K562 (cell line): ENCODE measurements around the gene DNAAF2. TPM values are rescaled to one million over a fixed set of nuclear protein-coding genes. Genes with fewer than 3 reads are reported as not detected.

Experiments used
- CAMTA2 ChIP-seq: fragments of 250-450 bp; sonication (Bioruptor Pico); conservative IDR thresholded peaks from 2 replicates; pipeline ENCODE4 v1.5.1; 2022
- CCNT2 ChIP-seq: IDR thresholded peaks from 2 replicates; pipeline ENCODE4 v1.6.1; 2011; ENCODE audit warnings: borderline replicate concordance, low read depth, mild to moderate bottlenecking, moderate library complexity, mixed read lengths, low read length; ENCODE audit not compliant: insufficient read length; ENCODE audit errors: extremely low read depth
- FOXJ2 ChIP-seq: fragments of 200-800 bp; sonication (Bioruptor generic); IDR thresholded peaks from 2 replicates; pipeline ENCODE4 v1.6.1; 2016; ENCODE audit warnings: missing genetic modification characterization, missing compliant biosample characterization
- GATA2 ChIP-seq: sonication (generic); formaldehyde crosslinking; IDR thresholded peaks from 2 replicates; pipeline ENCODE4 v1.4.0; 2020; ENCODE audit warnings: mild to moderate bottlenecking, missing genetic modification reagents
- HIVEP1 ChIP-seq: fragments of 250-450 bp; sonication (Bioruptor Pico); IDR thresholded peaks from 2 replicates; pipeline ENCODE4 v1.4.0; 2020; ENCODE audit warnings: mild to moderate bottlenecking
- HMBOX1 ChIP-seq: sonication (generic); IDR thresholded peaks from 2 replicates; pipeline ENCODE4 v1.6.1; 2016
- JUND ChIP-seq, 2 experiments: IDR thresholded peaks; 2 replicates in 1 of 2; 3 replicates in 1 of 2; pipeline ENCODE4 v1.6.1; 2011; ENCODE audit warnings: borderline replicate concordance in 2 of 2, low read depth in 2 of 2, low read length in 2 of 2, improper control_type of control experiment in 1 of 2, missing biosample characterization in 1 of 2, missing genetic modification characterization in 1 of 2, missing genetic modification reagents in 1 of 2
- MBD2 ChIP-seq: sonication (generic); IDR thresholded peaks from 2 replicates; pipeline ENCODE4 v1.6.1; 2016; ENCODE audit warnings: low read depth, borderline replicate concordance
- NFIX ChIP-seq: fragments of 250-450 bp; sonication (Bioruptor Pico); IDR thresholded peaks from 2 replicates; pipeline ENCODE4 v1.4.0; 2020; ENCODE audit warnings: low read depth, mild to moderate bottlenecking, moderate library complexity
- RB1 ChIP-seq: fragments of 450-650 bp; IDR thresholded peaks from 2 replicates; pipeline ENCODE4 v1.6.1; 2017; ENCODE audit warnings: low read depth, mild to moderate bottlenecking
- TAF1 ChIP-seq: IDR thresholded peaks from 2 replicates; pipeline ENCODE4 v1.6.1; 2011; ENCODE audit warnings: mild to moderate bottlenecking, low read length, moderate library complexity; ENCODE audit not compliant: insufficient read depth, control insufficient read depth, severe bottlenecking; ENCODE audit errors: extremely low read depth
- THRAP3 ChIP-seq: fragments of 450-650 bp; IDR thresholded peaks from 2 replicates; pipeline ENCODE4 v1.6.1; 2016; ENCODE audit warnings: mild to moderate bottlenecking, inconsistent platforms, borderline replicate concordance
- YY1 ChIP-seq, 3 experiments: IDR thresholded peaks; 2 replicates each; pipeline ENCODE4 v1.6.1; 2011; ENCODE audit warnings: low read length in 2 of 3, mild to moderate bottlenecking in 2 of 3, moderate library complexity in 2 of 3, borderline replicate concordance in 1 of 3, control low read depth in 1 of 3, low read depth in 1 of 3; ENCODE audit not compliant: insufficient read depth in 3 of 3, insufficient replicate concordance in 2 of 3, control insufficient read depth in 1 of 3, insufficient read length in 1 of 3; ENCODE audit errors: extremely low read depth in 1 of 3
- ZNF143 ChIP-seq: sonication (generic); formaldehyde crosslinking; IDR thresholded peaks from 2 replicates; pipeline ENCODE4 v1.9.0; 2022; ENCODE audit warnings: mild to moderate bottlenecking, missing genetic modification reagents
- ZNF778 ChIP-seq: fragments of 450-650 bp; formaldehyde crosslinking; IDR thresholded peaks from 2 replicates; pipeline ENCODE4 v1.4.0; 2020; ENCODE audit warnings: mild to moderate bottlenecking, moderate library complexity
- ZNF79 ChIP-seq: fragments of 250-450 bp; sonication (Bioruptor Pico); IDR thresholded peaks from 2 replicates; pipeline ENCODE4 v1.4.0; 2020; ENCODE audit warnings: low read depth, mild to moderate bottlenecking, moderate library complexity
- polyA plus RNA-seq, 8 experiments: library from polyadenylated mRNA; depleted of rRNA in 4 of 8; stranded (reverse) in 5 of 8; unstranded in 3 of 8; fragments of >200 nt; fragmentation: Nextera tagmentation in 2 of 8; fragmentation: Illumina TruSeq in 1 of 8; extraction: Ambion mirVana in 2 of 8; extraction: Trizol in 1 of 8; gene quantifications; 2 replicates each; pipeline versions ENCODE4 v1.2.1 to v1.2.3, GENCODE V29; 2011 to 2014; ENCODE audit warnings: inconsistent platforms in 1 of 8, missing spikeins in 1 of 8
- total RNA-seq, 7 experiments: library from RNA; depleted of rRNA in 6 of 7; stranded (reverse); fragments of >200 nt in 6 of 7; fragmentation: Illumina TruSeq in 2 of 7; extraction: Trizol in 2 of 7; gene quantifications; 2 replicates each; pipeline versions ENCODE4 v1.2.1 to v1.2.3, GENCODE V29; 2011 to 2021; ENCODE audit warnings: low replicate concordance in 1 of 7
- TF ChIP-seq, protein P1 (sequence below): sonication (generic); formaldehyde crosslinking; IDR thresholded peaks from 2 replicates; pipeline ENCODE4 v1.8.0; 2022; ENCODE audit warnings: mild to moderate bottlenecking, missing genetic modification reagents, borderline replicate concordance
- TF ChIP-seq, protein P2 (sequence below): fragments of 450-650 bp; conservative IDR thresholded peaks from 2 replicates; pipeline ENCODE4 v1.6.1; 2016; ENCODE audit warnings: missing genetic modification characterization, low read depth, mild to moderate bottlenecking, missing compliant biosample characterization, moderate library complexity

The DNAAF2 gene
- total and polyA plus RNA-seq, 9 of the 15 experiments (the other 6 are each of a cell fraction or from before 2014, with no cell fraction given), result 2.4 to 14.6 (median 11.1) TPM

GRCh38 chr14:49585803-49586672 lies 49.0 kb downstream of the DNAAF2 start, which contains the start of gene RPS29 (continued):
- TF ChIP-seq, protein P1, sequence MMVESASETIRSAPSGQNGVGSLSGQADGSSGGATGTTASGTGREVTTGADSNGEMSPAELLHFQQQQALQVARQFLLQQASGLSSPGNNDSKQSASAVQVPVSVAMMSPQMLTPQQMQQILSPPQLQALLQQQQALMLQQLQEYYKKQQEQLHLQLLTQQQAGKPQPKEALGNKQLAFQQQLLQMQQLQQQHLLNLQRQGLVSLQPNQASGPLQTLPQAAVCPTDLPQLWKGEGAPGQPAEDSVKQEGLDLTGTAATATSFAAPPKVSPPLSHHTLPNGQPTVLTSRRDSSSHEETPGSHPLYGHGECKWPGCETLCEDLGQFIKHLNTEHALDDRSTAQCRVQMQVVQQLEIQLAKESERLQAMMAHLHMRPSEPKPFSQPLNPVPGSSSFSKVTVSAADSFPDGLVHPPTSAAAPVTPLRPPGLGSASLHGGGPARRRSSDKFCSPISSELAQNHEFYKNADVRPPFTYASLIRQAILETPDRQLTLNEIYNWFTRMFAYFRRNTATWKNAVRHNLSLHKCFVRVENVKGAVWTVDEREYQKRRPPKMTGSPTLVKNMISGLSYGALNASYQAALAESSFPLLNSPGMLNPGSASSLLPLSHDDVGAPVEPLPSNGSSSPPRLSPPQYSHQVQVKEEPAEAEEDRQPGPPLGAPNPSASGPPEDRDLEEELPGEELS, result no peak
- TF ChIP-seq CCNT2, result no peak
- TF ChIP-seq HMBOX1, result no peak
- peak; percentile 28 for TF ChIP-seq RB1
- TF ChIP-seq GATA2 (CRISPR knock-in tag), result no peak
- no peak for TF ChIP-seq ZNF778 (CRISPR knock-in tag)
- TF ChIP-seq ZNF79 (CRISPR knock-in tag), result no peak
- peak; percentile 99 for TF ChIP-seq JUND (IDR thresholded peaks at IDR 0.05; ENCODE audit: borderline replicate concordance, low read depth, low read length)
- peak; percentile 98 for TF ChIP-seq JUND (tag; IDR thresholded peaks at IDR 0.05; ENCODE audit: borderline replicate concordance, low read depth, low read length)
- peak; percentile 91 for TF ChIP-seq TAF1
- TF ChIP-seq, protein P2, sequence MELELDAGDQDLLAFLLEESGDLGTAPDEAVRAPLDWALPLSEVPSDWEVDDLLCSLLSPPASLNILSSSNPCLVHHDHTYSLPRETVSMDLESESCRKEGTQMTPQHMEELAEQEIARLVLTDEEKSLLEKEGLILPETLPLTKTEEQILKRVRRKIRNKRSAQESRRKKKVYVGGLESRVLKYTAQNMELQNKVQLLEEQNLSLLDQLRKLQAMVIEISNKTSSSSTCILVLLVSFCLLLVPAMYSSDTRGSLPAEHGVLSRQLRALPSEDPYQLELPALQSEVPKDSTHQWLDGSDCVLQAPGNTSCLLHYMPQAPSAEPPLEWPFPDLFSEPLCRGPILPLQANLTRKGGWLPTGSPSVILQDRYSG (tag), result peak; percentile 93
- peak; percentile 52 to 94 (median 86) for TF ChIP-seq YY1 (IDR thresholded peaks at IDR 0.05; ENCODE audit: borderline replicate concordance in 1 of 3, control insufficient read depth in 1 of 3, extremely low read depth in 1 of 3, insufficient read depth in 3 of 3, insufficient read length in 1 of 3, insufficient replicate concordance in 2 of 3, low read depth in 1 of 3, low read length in 2 of 3)
- peak; percentile 53; the same call in 1 of the 2 replicates for TF ChIP-seq MBD2
- peak; percentile 73 for TF ChIP-seq ZNF143 (CRISPR knock-in tag)
- no peak for TF ChIP-seq HIVEP1 (CRISPR knock-in tag)
- TF ChIP-seq CAMTA2 (CRISPR knock-in tag), result no peak
- TF ChIP-seq THRAP3, result no peak
- peak; percentile 22; the same call in 1 of the 2 replicates for TF ChIP-seq NFIX (CRISPR knock-in tag)
- no peak for TF ChIP-seq FOXJ2 (tag)
